Immature natural killer cell (primary cell): ENCODE data around the gene RIC3. TPM values are rescaled to one million over a fixed set of nuclear protein-coding genes. Genes with fewer than 3 reads are reported as not detected.

Experiments
- DNase-seq, 3 donors: peaks; one replicate each; pipeline ENCODE4 v3.0.0; 2022; ENCODE audit warnings: mixed read lengths in 1 of 3
- H3K27ac Mint-ChIP-seq, 6 donors: one replicate each; pipeline ENCODE4 v1.8.0; 2020; ENCODE audit warnings: mixed read lengths in 6 of 6, mild to moderate bottlenecking in 5 of 6, inconsistent platforms in 4 of 6, moderate library complexity in 3 of 6
- H3K27me3 Mint-ChIP-seq, 3 donors: one replicate each; pipeline ENCODE4 v1.8.0; 2020 to 2021; ENCODE audit warnings: low read depth in 3 of 3, mild to moderate bottlenecking in 3 of 3, mixed read lengths in 3 of 3, moderate library complexity in 3 of 3, inconsistent platforms in 1 of 3
- H3K36me3 Mint-ChIP-seq, 3 donors: one replicate each; pipeline ENCODE4 v1.8.0; 2020; ENCODE audit warnings: mixed read lengths in 3 of 3, inconsistent platforms in 2 of 3, mild to moderate bottlenecking in 2 of 3
- H3K4me1 Mint-ChIP-seq, 2 donors: one replicate each; pipeline ENCODE4 v1.8.0; 2020; ENCODE audit warnings: inconsistent platforms in 2 of 2, mild to moderate bottlenecking in 2 of 2, mixed read lengths in 2 of 2, moderate library complexity in 1 of 2
- H3K4me3 Mint-ChIP-seq, 5 donors: one replicate each; pipeline ENCODE4 v1.8.0; 2020; ENCODE audit warnings: mild to moderate bottlenecking in 5 of 5, mixed read lengths in 5 of 5, inconsistent platforms in 3 of 5, moderate library complexity in 3 of 5
- H3K9me3 Mint-ChIP-seq, 6 donors: one replicate each; pipeline ENCODE4 v1.8.0; 2020; ENCODE audit warnings: mild to moderate bottlenecking in 6 of 6, mixed read lengths in 6 of 6, inconsistent platforms in 4 of 6, moderate library complexity in 3 of 6
- polyA plus RNA-seq, 3 donors: library from polyadenylated mRNA; unstranded; fragments of 300-500 nt; fragmentation: Illumina TruSeq; gene quantifications; one replicate each; pipeline ENCODE4 v1.2.3, GENCODE V29; 2021

RIC3 gene
- polyA plus RNA-seq, 3 donors from 2014 or later, result 0.44 TPM; not detected in 2

DNA sequence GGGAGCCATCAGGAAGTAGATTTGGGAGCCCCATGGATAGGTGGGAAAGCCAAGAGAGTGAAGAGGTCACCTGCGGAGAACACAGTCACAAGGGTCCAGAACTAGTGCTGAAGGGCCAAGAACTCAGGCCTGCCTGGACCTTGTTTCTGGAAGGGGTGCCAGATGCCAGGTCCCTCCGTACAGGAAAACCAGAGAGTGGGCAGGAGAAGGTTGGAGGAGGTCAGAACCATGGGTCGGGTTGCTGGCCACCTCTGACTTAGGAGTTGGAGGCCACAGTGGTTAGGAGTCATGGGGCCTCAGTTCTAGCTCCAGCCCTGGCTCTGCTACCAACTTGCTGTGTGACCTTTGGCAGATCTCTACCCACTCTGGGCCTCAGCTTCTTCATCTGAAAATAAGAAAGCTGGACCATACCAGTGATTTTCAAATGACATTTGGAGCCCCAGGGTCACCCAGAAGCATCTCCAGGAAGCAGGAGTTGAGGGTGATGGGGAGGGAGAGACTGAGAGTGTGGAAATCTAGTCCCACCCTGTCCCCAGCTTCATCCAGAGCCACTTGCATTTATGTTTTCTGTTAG is 108.6 kb downstream of the RIC3 start:
- no peaks in the 10 kb centered on the region for H3K9me3 Mint-ChIP-seq
- peaks cover 0 to 4% (median 0%) of the 10 kb centered on the region in 3 donors for H3K27me3 Mint-ChIP-seq
- H3K36me3 Mint-ChIP-seq, result no peaks in the 10 kb centered on the region
- no peak overlapping the region for H3K4me3 Mint-ChIP-seq
- no peak overlapping the region for H3K27ac Mint-ChIP-seq
- no peak for DNase-seq
- no peaks in the 10 kb centered on the region for H3K4me1 Mint-ChIP-seq

DNA sequence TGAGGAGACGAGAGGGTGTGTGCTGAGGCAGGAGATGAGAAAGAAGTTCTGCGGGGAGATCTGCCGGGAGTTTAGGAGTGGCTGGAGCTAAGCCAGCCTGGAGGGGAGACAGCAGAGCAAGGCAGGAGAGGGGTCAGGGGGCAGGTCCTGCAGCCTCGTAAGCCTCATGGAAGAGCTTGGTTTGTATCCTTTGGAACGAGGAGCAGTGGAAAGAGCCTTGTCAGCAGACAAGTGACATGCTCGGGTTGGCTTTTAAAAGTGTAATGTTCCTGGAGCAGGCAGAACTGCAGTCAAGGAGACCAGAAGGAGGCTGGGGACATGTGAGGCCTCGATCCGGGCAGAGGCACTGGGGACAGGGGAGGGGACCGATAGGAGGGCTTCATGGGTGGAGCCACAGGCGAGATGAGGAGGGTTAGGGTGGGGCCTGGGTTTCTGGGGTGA is 109.2 kb downstream of the RIC3 start:
- DNase-seq, result no peak
- Mint-ChIP-seq H3K27ac (no peak overlapping the region), H3K27me3 (peaks cover 0 to 3% (median 2%) of the 10 kb centered on the region in 3 donors), H3K9me3 (no peaks in the 10 kb centered on the region), H3K4me1 (no peaks in the 10 kb centered on the region), H3K4me3 (no peak overlapping the region), H3K36me3 (no peaks in the 10 kb centered on the region)

DNA sequence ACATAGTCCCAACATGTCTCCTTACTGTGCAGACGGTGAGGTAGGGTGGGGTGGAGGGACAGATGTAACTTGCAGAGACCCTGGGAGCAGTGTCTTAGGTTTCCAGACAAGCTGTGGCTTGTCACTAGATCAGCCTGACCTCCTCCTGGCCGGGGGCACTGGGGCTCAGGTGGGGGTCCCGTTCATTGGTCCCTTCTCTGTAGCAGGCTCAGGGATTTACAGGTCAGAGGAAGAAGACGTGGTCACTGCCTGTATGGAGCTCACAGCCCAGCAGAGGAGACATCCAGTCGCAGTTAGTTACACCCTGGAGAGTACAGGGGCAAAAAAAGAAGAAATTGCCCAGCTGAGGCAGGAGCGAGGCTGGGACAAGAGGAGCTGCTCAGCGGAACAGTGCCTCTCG is 109.8 kb downstream of the RIC3 start:
- Mint-ChIP-seq H3K4me3 (no peak overlapping the region), H3K27me3 (peaks cover 0 to 3% (median 2%) of the 10 kb centered on the region in 3 donors), H3K9me3 (no peaks in the 10 kb centered on the region), H3K4me1 (no peaks in the 10 kb centered on the region), H3K27ac (no peak overlapping the region), H3K36me3 (no peaks in the 10 kb centered on the region)
- DNase-seq, result no peak

DNA sequence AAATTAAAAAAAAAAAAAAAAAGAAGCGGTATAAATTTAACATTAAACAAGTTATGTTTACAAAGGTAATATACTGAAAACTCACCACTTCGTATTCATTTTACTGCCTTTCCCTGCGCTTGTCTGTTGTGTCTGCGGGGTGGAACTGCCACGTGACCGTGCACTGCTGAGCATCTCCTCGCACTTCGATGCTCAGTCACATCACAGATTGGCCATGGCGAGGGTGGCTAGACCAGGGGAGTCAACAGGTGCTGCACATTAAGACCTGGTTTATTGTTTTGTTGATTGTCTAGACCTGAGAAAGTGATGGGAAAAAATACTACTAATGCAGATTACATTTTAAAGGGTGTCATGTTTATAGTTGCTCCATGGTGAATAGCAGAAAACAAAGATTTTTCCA is 110.6 kb downstream of the RIC3 start:
- peaks cover 0 to 3% (median 2%) of the 10 kb centered on the region in 3 donors for H3K27me3 Mint-ChIP-seq
- no peak overlapping the region for H3K27ac Mint-ChIP-seq
- no peak overlapping the region for H3K4me3 Mint-ChIP-seq
- no peaks in the 10 kb centered on the region for H3K36me3 Mint-ChIP-seq
- H3K4me1 Mint-ChIP-seq, result no peaks in the 10 kb centered on the region
- H3K9me3 Mint-ChIP-seq, result no peaks in the 10 kb centered on the region
- DNase-seq, result no peak

GRCh38 chr11:8056810-8057463 is 111.9 kb downstream of the RIC3 start:
- no peaks in the 10 kb centered on the region for H3K36me3 Mint-ChIP-seq

More at GRCh38 chr11:8056810-8057463, 111.9 kb downstream of the RIC3 start:
- H3K4me1 Mint-ChIP-seq, result no peaks in the 10 kb centered on the region
- peaks cover 0 to 3% (median 2%) of the 10 kb centered on the region in 3 donors for H3K27me3 Mint-ChIP-seq
- no peak for DNase-seq
- H3K27ac Mint-ChIP-seq, result no peak overlapping the region
- no peak overlapping the region for H3K4me3 Mint-ChIP-seq
- H3K9me3 Mint-ChIP-seq, result no peaks in the 10 kb centered on the region

Other genes with a start within 250 kb of the RIC3 start
- gene OR10A6, start 237.8 kb downstream of the RIC3 start, polyA plus RNA-seq, result not detected
- not detected for gene OR10A3, start 227.3 kb downstream of the RIC3 start, polyA plus RNA-seq
- not detected for gene NLRP10, start 203.6 kb downstream of the RIC3 start, polyA plus RNA-seq
- 100 to 1,000 TPM; 242 to 305 (median 262) TPM for gene EIF3F, start 181.7 kb downstream of the RIC3 start, polyA plus RNA-seq
- not detected for gene TUB, start 87.8 kb downstream of the RIC3 start, polyA plus RNA-seq
- not detected for gene LMO1, start 94.9 kb upstream of the RIC3 start, polyA plus RNA-seq